Measurements from ENCODE around the gene TFAM.
"Not testable (repeated sequence)": the region's sequence is repeated elsewhere in the genome, so short reads cannot be mapped to it uniquely, and the experiment has no call there.

Gene TFAM

DNA sequence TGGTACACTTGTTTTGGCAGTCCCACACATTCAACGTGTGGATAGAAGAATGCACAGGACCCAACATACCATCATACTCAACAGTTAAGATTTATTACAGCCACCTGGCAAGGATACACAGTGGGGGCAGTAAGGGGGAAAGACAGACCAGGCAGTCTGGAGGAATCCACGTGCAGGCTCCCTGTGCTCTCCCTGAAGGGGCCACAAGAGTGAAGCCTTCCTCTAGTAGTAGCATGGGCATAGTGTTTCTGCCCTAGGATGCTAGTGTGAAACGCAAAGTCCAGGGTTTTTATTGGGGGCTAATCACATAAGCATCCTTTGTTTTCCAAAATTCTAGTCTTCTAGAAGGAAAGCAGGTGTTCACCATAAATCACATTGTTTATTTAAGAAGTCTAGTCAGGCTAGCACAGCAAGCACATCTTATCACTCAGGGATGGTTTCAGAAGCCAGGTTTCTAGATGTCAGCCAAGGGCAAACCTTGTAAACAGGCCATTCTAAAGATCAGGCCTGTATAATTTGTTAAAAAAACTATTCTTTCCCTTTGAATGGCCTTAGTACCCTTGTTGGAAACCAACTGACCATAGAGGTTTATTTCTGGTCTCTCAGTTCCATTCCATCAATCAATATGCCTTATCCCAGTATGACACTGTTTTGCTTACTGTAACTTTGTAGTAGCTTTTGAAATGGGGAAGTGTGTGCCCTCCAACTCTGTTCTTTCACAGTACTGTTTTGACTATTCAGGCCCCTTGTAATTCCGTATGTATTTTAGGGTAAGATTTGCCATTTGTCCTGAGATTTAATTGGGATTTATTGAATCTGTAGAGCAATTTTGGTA lies 12.4 kb upstream of the TFAM start:
- no peak for DNase-seq (ENCODE audit: low read depth)

GRCh38 chr10:58373442-58373827 lies 11.8 kb upstream of the TFAM start:
- DNase-seq (ENCODE audit: low read depth), result no peak

DNA sequence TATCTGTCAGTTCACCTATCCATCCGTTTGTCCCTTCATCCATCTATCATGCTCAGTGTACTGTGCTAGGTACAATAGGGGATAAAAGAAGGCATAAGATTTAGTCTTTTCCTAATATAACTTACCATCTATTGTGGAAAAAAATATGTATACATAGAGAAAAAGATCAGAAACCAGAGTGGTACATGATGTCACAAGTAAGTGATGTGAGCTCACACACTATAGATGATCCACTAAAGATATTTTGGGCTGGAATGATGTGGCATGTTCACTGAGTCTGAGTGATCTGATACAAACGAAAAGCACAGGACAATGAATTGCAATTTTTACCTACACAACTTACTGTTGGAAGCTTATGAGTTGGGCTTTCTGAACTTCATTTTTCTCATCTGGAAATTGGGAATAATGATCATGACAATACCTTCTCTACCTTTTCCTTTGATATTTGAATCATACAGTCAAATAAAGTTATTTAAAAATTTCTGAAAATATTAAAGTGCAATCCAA lies 2.7 kb upstream of the TFAM start:
- DNase-seq (ENCODE audit: low read depth), result no peak

DNA sequence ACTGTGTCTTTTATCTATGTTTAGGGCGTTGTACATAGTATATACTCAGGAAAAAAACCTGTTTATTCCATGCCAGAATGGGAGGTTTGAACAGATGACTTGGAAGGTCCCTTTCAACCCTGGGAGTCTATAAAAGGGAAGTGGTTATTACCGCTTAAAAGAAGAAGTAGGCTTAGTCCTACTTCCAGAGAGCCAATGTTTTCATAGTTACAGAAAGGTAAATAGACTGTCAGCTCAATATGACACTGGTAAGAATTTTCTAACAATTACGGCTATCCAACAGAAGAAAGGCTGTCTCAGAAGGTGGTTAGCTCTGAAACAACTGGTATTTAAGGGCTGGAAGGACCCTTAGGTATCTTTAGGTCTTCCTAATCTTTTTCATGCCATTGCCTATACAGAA lies 1.1 kb upstream of the TFAM start:
- no peak for DNase-seq (ENCODE audit: low read depth)

- no peak for DNase-seq (ENCODE audit: low read depth)
These were observed 639 bp upstream of the TFAM start for GRCh38 chr10:58384544-58384998.

GRCh38 chr10:58385784-58386112 lies 538 bp downstream of the TFAM start:
- no peak for DNase-seq (ENCODE audit: low read depth)

- no peak for DNase-seq (ENCODE audit: low read depth)
These were observed 3.8 kb downstream of the TFAM start for GRCh38 chr10:58389024-58389423.

GRCh38 chr10:58393317-58393716 lies 8.1 kb downstream of the TFAM start:
- DNase-seq (ENCODE audit: low read depth), result no peak

DNA sequence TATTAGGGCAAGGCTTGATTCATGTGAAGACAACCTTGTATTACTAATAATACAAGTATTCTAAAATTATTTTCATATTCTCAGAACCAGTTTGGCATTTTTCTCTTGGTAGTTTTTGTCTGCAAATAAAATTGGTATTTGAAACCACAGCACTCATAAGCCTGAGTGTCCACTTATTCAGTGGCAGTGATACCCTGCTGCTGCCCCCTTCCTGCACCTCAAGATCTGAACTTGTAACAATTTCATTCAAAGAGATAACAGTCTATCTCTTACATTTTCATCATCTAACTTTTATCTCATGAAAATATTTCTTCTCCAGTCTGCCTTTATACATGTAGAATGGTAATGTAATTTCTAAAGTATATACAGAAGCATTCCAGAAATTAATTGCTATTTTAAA lies 9.3 kb downstream of the TFAM start:
- DNase-seq (ENCODE audit: low read depth), result no peak

DNA sequence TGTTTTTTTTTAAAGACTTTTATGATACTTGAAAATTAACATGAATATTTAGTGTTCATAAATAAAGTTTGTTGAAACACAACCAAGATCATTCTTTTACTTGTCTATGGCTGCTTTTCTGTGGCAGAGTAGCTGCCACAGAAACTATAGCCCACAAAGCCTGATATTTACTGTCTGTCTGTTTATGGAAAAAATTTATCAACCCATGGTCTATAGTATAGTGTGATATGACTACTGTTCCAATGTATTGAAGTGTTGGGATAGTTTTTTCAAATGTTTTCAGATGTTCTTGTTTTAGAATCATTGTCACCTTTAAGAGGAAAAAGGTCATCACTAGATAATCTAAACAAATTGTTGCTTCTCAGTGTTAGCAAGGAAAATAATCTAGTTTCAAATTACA lies 10.8 kb downstream of the TFAM start:
- no peak for DNase-seq (ENCODE audit: low read depth)

DNA sequence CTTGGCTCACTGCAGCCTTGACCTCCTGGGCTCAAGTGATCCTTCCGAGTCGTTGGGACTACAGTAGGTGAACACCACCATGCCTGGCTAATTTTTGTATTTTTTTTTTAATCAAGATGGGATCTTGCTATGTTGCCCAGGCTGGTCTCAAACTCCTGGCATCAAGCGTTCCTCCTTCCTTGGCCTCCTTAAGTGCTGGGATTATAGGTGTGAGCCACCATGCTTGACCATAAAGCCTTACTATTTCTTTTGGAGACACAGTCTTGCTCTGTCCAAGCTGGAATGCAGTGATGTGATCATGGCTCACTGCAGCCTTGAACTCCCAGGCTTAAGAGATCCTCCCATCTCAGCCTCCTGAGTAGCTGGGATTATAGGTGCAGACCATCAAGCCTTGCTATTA lies 12.6 kb downstream of the TFAM start:
- no peak for DNase-seq (ENCODE audit: low read depth)

GRCh38 chr10:58399410-58399809 lies 14.2 kb downstream of the TFAM start:
- no peak for DNase-seq (ENCODE audit: low read depth)

- no peak for DNase-seq (ENCODE audit: low read depth)
These were observed 15.4 kb downstream of the TFAM start for GRCh38 chr10:58400609-58401008.

GRCh38 chr10:58404001-58404400 lies 18.8 kb downstream of the TFAM start:
- DNase-seq (ENCODE audit: low read depth), result no peak

- DNase-seq (ENCODE audit: low read depth), result no peak
These were observed 24.9 kb downstream of the TFAM start for GRCh38 chr10:58409956-58410610.

DNA sequence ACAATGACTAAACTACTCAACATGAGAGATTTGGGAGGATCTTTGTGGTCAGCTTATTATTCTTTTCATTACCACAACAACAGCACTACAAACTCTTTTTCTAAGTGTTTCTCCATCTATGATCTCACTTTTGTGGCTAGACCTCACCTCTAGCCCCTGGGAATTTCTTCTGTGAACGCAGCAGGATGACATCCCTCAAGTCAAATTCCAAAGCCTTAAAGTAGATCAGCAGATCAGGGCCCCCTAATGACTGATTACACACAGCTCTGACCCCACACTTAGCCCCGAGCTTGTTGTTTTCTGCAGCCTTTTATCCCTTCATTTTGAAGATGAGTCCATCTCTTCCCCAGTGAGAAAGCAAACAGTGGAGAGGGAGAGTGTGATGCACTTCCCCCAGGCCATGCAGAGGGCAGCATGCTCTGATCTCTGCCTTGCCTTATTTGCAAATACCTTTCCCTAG lies 27.3 kb downstream of the TFAM start:
- DNase-seq (ENCODE audit: low read depth), result peak; percentile 28

- peak; percentile 30 for DNase-seq (ENCODE audit: low read depth)
These were observed 29.2 kb downstream of the TFAM start for GRCh38 chr10:58414270-58415041.

DNA sequence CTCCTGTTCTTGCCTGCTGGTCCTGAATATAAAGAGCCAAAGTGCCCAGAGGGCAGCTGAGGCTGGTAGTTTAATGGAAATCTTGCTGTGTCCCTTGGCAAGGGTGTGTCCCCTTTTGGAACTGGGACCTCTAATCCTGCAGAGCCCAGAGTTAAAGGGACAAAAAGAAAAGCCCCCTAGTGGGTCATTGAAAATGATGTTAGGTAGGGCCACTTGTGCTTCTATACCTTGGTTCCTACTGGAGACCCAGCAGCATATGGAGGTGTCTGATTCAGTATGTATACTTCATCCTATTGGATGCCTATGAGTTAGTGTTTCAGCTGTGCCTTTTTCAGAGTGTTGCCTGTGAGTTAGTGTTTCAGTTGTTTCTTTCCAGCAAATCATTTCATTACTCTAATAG lies 30.5 kb downstream of the TFAM start:
- no peak for DNase-seq (ENCODE audit: low read depth)

- not testable (repeated sequence) for DNase-seq (ENCODE audit: low read depth)
These were observed 32.7 kb downstream of the TFAM start for GRCh38 chr10:58417902-58418301.

GRCh38 chr10:58424176-58424575 lies 39.0 kb downstream of the TFAM start:
- no peak for DNase-seq (ENCODE audit: low read depth)

GRCh38 chr10:58428436-58428835 lies 43.2 kb downstream of the TFAM start:
- not testable (repeated sequence) for DNase-seq (ENCODE audit: low read depth)

DNA sequence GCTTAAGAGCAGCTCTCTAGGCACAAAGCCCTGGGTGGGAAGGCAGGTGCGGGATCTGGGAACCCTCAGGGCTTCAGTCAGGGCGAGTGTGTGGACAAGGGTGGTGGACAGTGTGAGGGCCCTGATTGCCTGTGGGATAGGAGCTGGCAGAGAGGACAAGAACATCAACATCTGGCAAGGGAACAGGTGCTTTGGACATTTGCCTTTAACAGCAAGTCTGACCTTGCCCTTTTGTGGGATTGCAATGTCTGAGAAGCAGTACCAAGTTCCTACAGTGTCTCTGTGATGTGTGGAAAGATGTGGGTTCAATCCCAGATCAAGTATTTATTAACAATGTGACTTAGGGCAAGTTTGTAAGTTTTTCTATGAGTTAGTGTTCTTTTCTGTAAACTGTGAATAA lies 46.7 kb downstream of the TFAM start:
- DNase-seq (ENCODE audit: low read depth), result no peak

- DNase-seq (ENCODE audit: low read depth), result no peak
These were observed 47.9 kb downstream of the TFAM start for GRCh38 chr10:58433066-58433465.

Data from HS-5 (cell line).